Endodermal cell (in vitro differentiated cells): ENCODE measurements around the gene CD63. TPM values are rescaled to one million over a fixed set of nuclear protein-coding genes. Genes with fewer than 3 reads are reported as not detected.

Experiments used
- DNase-seq: peaks from one replicate; pipeline ENCODE4 v3.0.0-alpha.2; 2017
- H3K27ac ChIP-seq: 2 replicates; pipeline ENCODE4 v1.5.1; 2013; ENCODE audit warnings: mild to moderate bottlenecking, low read depth, low read length, moderate library complexity
- H3K27me3 ChIP-seq: 2 replicates; pipeline ENCODE4 v1.6.1; 2013; ENCODE audit warnings: mild to moderate bottlenecking, low read length, moderate library complexity; ENCODE audit not compliant: insufficient read depth, control insufficient read depth, poor library complexity, severe bottlenecking
- H3K36me3 ChIP-seq: 2 replicates; pipeline ENCODE4 v1.7.0; 2013; ENCODE audit warnings: mild to moderate bottlenecking, low read length, moderate library complexity; ENCODE audit not compliant: control insufficient read depth, insufficient read depth
- H3K4me1 ChIP-seq: one replicate; pipeline ENCODE4 v1.7.0; 2013; ENCODE audit warnings: low read length; ENCODE audit not compliant: control insufficient read depth, insufficient read depth
- H3K4me3 ChIP-seq: 2 replicates; pipeline ENCODE4 v1.5.1; 2013; ENCODE audit warnings: mild to moderate bottlenecking, low read length, moderate library complexity
- H3K9ac ChIP-seq: 2 replicates; pipeline ENCODE4 v1.6.1; 2013; ENCODE audit warnings: mild to moderate bottlenecking, low read length, moderate library complexity; ENCODE audit not compliant: poor library complexity, severe bottlenecking; ENCODE audit errors: extremely low read depth
- H3K9me3 ChIP-seq: 2 replicates; pipeline ENCODE4 v1.6.1; 2013; ENCODE audit warnings: mild to moderate bottlenecking, low read length, moderate library complexity; ENCODE audit not compliant: control insufficient read depth
- H3K27ac Mint-ChIP-seq: 2 replicates; pipeline ENCODE4 v1.8.0; 2020; ENCODE audit warnings: mixed read lengths
- H3K27me3 Mint-ChIP-seq: 2 replicates; pipeline ENCODE4 v1.8.0; 2021; ENCODE audit warnings: mild to moderate bottlenecking, mixed read lengths; ENCODE audit not compliant: insufficient read depth
- H3K36me3 Mint-ChIP-seq: 2 replicates; pipeline ENCODE4 v1.8.0; 2020; ENCODE audit warnings: low read depth, mixed read lengths
- H3K4me1 Mint-ChIP-seq: 2 replicates; pipeline ENCODE4 v1.8.0; 2020; ENCODE audit warnings: mixed read lengths
- H3K4me3 Mint-ChIP-seq: 2 replicates; pipeline ENCODE4 v1.8.0; 2020; ENCODE audit warnings: mild to moderate bottlenecking, moderate library complexity, mixed read lengths
- H3K9me3 Mint-ChIP-seq: 2 replicates; pipeline ENCODE4 v1.8.0; 2020; ENCODE audit warnings: mild to moderate bottlenecking, mixed read lengths
- WGBS, 2 experiments: methylation state at CpG; one replicate each; pipeline versions ENCODE4 v1.1.5 to v1.1.7; 2013; ENCODE audit warnings: missing lambda C conversion rate in 2 of 2, mixed read lengths in 1 of 2; ENCODE audit not compliant: insufficient coverage in 1 of 2, insufficient read length in 1 of 2; 5-methylcytosine and 5-hydroxymethylcytosine counted together
- total RNA-seq, 2 donors: library from RNA; stranded (reverse); fragmentation: NEBNext Ultra II Directional in 1 of 2; extraction: Animal tissue kit (Norgen Biotek cat#: 25700) in 1 of 2; gene quantifications; 2 replicates in 1 of 2; 3 replicates in 1 of 2; pipeline ENCODE4 v1.2.1, GENCODE V29; 2021
- TF ChIP-seq, protein P1 (sequence below): fragments of 200-600 bp; sonication (generic); conservative IDR thresholded peaks from 2 replicates; pipeline ENCODE4 v1.5.0; 2021; ENCODE audit warnings: antibody characterized with exemption, mild to moderate bottlenecking

The CD63 gene
- total RNA-seq, 2 donors from 2014 or later = 879 to 1,041 TPM

DNA sequence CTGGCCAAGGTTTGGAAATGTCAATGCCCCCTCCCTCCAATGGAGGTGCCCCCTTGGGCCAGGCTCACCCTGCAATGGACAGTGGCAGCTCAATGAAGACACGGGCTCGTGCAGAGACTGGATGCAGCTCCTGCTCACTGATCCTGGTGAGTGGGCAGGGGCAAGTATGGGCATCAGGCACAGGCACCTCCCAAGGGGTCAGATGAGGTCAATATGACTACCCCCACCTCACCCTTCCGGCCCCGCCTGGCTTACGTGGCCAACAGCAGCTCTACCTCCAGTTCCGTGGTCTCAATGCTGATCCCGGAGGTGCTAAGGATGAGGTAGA, 34.7 kb downstream of the CD63 start:
- H3K27ac ChIP-seq = no peak overlapping the region
- H3K27ac Mint-ChIP-seq = no peak overlapping the region
- H3K36me3 ChIP-seq = no peaks in the 10 kb centered on the region
- no peaks in the 10 kb centered on the region for H3K27me3 Mint-ChIP-seq
- H3K4me3 ChIP-seq = no peak overlapping the region
- no peaks in the 10 kb centered on the region for H3K9me3 Mint-ChIP-seq
- H3K9ac ChIP-seq = no peak overlapping the region
- no peak for DNase-seq
- H3K36me3 Mint-ChIP-seq = peaks cover 29% of the 10 kb centered on the region
- no peaks in the 10 kb centered on the region for H3K4me1 ChIP-seq
- no peaks in the 10 kb centered on the region for H3K27me3 ChIP-seq
- H3K4me3 Mint-ChIP-seq = no peak overlapping the region
- H3K9me3 ChIP-seq = no peaks in the 10 kb centered on the region
- WGBS, 2 experiments = 96 to 97% methylated on average over 5 to 7 of the region's 7 CpGs
- H3K4me1 Mint-ChIP-seq = no peaks in the 10 kb centered on the region
- TF ChIP-seq, protein P1, sequence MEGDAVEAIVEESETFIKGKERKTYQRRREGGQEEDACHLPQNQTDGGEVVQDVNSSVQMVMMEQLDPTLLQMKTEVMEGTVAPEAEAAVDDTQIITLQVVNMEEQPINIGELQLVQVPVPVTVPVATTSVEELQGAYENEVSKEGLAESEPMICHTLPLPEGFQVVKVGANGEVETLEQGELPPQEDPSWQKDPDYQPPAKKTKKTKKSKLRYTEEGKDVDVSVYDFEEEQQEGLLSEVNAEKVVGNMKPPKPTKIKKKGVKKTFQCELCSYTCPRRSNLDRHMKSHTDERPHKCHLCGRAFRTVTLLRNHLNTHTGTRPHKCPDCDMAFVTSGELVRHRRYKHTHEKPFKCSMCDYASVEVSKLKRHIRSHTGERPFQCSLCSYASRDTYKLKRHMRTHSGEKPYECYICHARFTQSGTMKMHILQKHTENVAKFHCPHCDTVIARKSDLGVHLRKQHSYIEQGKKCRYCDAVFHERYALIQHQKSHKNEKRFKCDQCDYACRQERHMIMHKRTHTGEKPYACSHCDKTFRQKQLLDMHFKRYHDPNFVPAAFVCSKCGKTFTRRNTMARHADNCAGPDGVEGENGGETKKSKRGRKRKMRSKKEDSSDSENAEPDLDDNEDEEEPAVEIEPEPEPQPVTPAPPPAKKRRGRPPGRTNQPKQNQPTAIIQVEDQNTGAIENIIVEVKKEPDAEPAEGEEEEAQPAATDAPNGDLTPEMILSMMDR = no peak

DNA sequence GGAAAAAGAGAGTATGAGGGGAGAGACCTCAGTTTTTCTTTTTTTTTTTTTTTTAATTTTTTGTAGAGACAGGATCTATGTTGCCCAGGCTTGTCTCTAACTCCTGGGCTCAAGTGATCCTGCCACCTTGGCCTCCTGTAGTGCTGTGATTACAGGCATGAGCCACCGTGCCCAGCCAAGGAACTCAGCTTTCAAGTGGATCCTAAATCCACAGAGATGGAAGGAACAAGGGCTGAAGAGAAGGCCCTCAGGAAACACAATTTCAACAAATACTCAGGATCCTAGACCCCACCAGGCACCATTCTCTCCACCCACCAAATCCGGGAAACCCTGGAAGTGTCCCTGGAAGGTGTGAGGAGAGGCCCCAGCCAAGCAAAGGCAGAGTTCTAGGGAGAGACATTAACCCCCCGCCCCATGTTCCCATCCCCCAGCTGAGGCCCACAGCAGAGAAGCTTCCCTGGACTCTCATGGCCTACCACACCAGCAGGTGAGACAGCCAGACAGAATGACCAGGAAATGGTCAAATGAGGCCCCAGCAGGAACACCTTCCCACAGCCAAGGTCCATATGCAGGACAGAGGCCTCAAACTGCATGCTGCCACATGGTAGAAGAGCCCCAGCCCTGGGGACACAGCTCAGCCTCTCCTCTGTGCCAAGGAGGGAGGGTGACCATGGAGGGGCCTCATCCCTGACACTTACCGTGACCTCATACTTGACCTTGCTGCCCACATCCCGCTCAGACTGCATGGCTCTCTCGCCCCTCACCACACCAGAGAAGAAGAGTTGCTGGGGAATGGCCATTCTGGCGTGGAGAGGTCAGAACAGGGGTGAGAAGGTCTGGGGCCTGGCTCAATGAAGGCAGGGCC, 35.3 kb downstream of the CD63 start:
- Mint-ChIP-seq H3K4me1 (no peaks in the 10 kb centered on the region), H3K27ac (no peak overlapping the region), H3K9me3 (no peaks in the 10 kb centered on the region), H3K27me3 (no peaks in the 10 kb centered on the region), H3K36me3 (peaks cover 34% of the 10 kb centered on the region), H3K4me3 (no peak overlapping the region)
- H3K9me3 ChIP-seq = no peaks in the 10 kb centered on the region
- H3K27me3 ChIP-seq = no peaks in the 10 kb centered on the region
- H3K4me1 ChIP-seq = no peaks in the 10 kb centered on the region
- H3K27ac ChIP-seq = no peak overlapping the region
- 94 to 100% methylated on average over 3 to 7 of the region's 7 CpGs for WGBS, 2 experiments
- no peaks in the 10 kb centered on the region for H3K36me3 ChIP-seq
- H3K4me3 ChIP-seq = no peak overlapping the region
- no peak overlapping the region for H3K9ac ChIP-seq
- DNase-seq = no peak
- TF ChIP-seq, protein P1 = no peak

DNA sequence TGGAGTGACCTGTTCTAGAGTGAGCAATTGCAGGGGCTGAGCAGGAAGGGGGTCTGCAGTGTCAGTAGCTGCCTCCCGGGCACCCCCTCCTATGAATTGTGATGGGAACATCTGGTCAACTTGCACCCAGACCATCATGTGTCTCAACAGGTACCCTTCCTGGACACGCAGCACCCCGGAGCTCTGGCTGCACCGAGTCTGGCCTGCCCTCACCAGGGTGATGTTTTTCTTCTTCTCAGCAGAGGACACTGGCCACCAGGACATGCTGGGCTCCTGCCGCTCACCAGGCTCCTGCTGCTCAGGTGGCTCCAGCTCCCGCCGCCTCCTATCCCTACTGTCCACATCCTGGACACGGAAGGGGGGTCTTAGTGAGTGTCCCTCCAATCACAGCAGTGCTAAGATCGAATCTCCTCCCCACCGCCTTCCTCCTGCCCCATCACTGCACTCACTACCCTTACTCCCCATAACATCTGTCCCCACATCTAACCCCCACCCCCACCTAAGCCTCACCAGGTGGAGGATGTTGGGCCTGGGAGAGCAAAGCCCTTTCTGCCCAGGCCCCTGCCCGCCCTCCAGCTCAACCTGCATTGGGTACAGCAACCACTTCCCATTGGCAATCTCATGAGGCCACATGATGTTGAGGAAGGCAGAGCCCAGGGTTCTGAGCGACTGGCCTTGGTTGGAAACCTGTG, 36.0 kb downstream of the CD63 start:
- WGBS, 2 experiments = 94 to 97% methylated on average over 8 to 12 of the region's 12 CpGs
- Mint-ChIP-seq H3K9me3 (no peaks in the 10 kb centered on the region), H3K27ac (no peak overlapping the region), H3K27me3 (no peaks in the 10 kb centered on the region), H3K4me3 (no peak overlapping the region), H3K4me1 (no peaks in the 10 kb centered on the region), H3K36me3 (peaks cover 39% of the 10 kb centered on the region)
- Histone ChIP-seq H3K4me1 (no peaks in the 10 kb centered on the region), H3K9me3 (no peaks in the 10 kb centered on the region), H3K9ac (no peak overlapping the region), H3K4me3 (no peak overlapping the region), H3K27me3 (no peaks in the 10 kb centered on the region), H3K27ac (no peak overlapping the region), H3K36me3 (no peaks in the 10 kb centered on the region)
- TF ChIP-seq, protein P1 = no peak
- DNase-seq = no peak
